GM12878 (cell line): Measurements from ENCODE around the gene HDAC3. TPM values are rescaled to one million over a fixed set of nuclear protein-coding genes. Genes with fewer than 3 reads are reported as not detected.

Experiments used
- BRCA1 ChIP-seq: IDR thresholded peaks from 2 replicates; pipeline ENCODE4 v1.6.1; 2011; ENCODE audit warnings: low read depth, low read length, improper control_type of control experiment
- FOS ChIP-seq: IDR thresholded peaks from 3 replicates; pipeline ENCODE4 v1.6.1; 2011; ENCODE audit warnings: borderline replicate concordance; ENCODE audit not compliant: insufficient read length; ENCODE audit errors: extremely low read depth
- FOXK2 ChIP-seq: fragments of 450-650 bp; IDR thresholded peaks from 2 replicates; pipeline ENCODE4 v1.6.1; 2017; ENCODE audit warnings: mild to moderate bottlenecking, moderate library complexity
- FOXM1 ChIP-seq: IDR thresholded peaks from 2 replicates; pipeline ENCODE4 v1.6.1; 2012; ENCODE audit warnings: low read depth, mild to moderate bottlenecking, inconsistent platforms, low read length, moderate library complexity
- IKZF2 ChIP-seq, 2 experiments: fragments of 450-650 bp; IDR thresholded peaks; 2 replicates each; pipeline ENCODE4 v1.6.1; 2017; ENCODE audit warnings: mild to moderate bottlenecking in 2 of 2, moderate library complexity in 2 of 2
- NFYA ChIP-seq: IDR thresholded peaks from 2 replicates; pipeline ENCODE4 v1.6.1; 2011; ENCODE audit warnings: low read depth, mild to moderate bottlenecking, low read length, improper control_type of control experiment, borderline replicate concordance
- NR2F1 ChIP-seq: fragments of 450-650 bp; conservative IDR thresholded peaks from 2 replicates; pipeline ENCODE4 v1.6.1; 2017; ENCODE audit warnings: mild to moderate bottlenecking
- PAX5 ChIP-seq: IDR thresholded peaks from 2 replicates; pipeline ENCODE4 v1.6.1; 2011; ENCODE audit warnings: low read depth, low read length, borderline replicate concordance
- POU2F2 ChIP-seq: IDR thresholded peaks from 3 replicates; pipeline ENCODE4 v1.6.1; 2011; ENCODE audit warnings: low read depth, mild to moderate bottlenecking, low read length, borderline replicate concordance
- RFX5 ChIP-seq: IDR thresholded peaks from 2 replicates; pipeline ENCODE4 v1.6.1; 2011; ENCODE audit warnings: low read depth, low read length, improper control_type of control experiment
- SUPT20H ChIP-seq: IDR thresholded peaks from 2 replicates; pipeline ENCODE4 v1.6.1; 2011; ENCODE audit warnings: low read depth, mild to moderate bottlenecking, low read length, moderate library complexity, borderline replicate concordance; ENCODE audit not compliant: control insufficient read depth
- TAF1 ChIP-seq: IDR thresholded peaks from 2 replicates; pipeline ENCODE4 v1.6.1; 2011; ENCODE audit warnings: mild to moderate bottlenecking, low read depth, low read length, borderline replicate concordance
- TBL1XR1 ChIP-seq: IDR thresholded peaks from 2 replicates; pipeline ENCODE4 v1.6.1; 2012; ENCODE audit warnings: low read depth, low read length, improper control_type of control experiment
- TCF12 ChIP-seq: IDR thresholded peaks from 2 replicates; pipeline ENCODE4 v1.6.1; 2011; ENCODE audit warnings: low read depth, mild to moderate bottlenecking, low read length
- TCF3 ChIP-seq: IDR thresholded peaks from 2 replicates; pipeline ENCODE4 v1.6.1; 2012; ENCODE audit warnings: low read depth, mild to moderate bottlenecking, low read length, borderline replicate concordance; ENCODE audit not compliant: insufficient read depth
- ZNF24 ChIP-seq: fragments of 450-650 bp; IDR thresholded peaks from 2 replicates; pipeline ENCODE4 v1.6.1; 2017; ENCODE audit warnings: antibody characterized with exemption, mild to moderate bottlenecking
- ZNF384 ChIP-seq: IDR thresholded peaks from 2 replicates; pipeline ENCODE4 v1.6.1; 2012; ENCODE audit warnings: low read depth, mild to moderate bottlenecking, low read length, improper control_type of control experiment, borderline replicate concordance
- ZZZ3 ChIP-seq: IDR thresholded peaks from 2 replicates; pipeline ENCODE4 v1.6.1; 2011; ENCODE audit warnings: low read depth; ENCODE audit not compliant: control insufficient read depth, insufficient read length
- polyA plus RNA-seq, 11 experiments: library from polyadenylated mRNA; depleted of rRNA in 4 of 11; unstranded in 6 of 11; stranded (reverse) in 5 of 11; fragments of >200 nt; fragmentation: Nextera tagmentation in 4 of 11; fragmentation: Illumina TruSeq in 1 of 11; extraction: Ambion mirVana in 4 of 11; extraction: Trizol in 1 of 11; gene quantifications; 1 replicate in 1 of 11; 2 replicates in 10 of 11; pipeline versions ENCODE4 v1.2.1 to v1.2.3, GENCODE V29; 2011 to 2016; ENCODE audit warnings: inconsistent platforms in 2 of 11, missing spikeins in 2 of 11, low read depth in 1 of 11
- total RNA-seq, 4 experiments: library from RNA; depleted of rRNA in 3 of 4; stranded (reverse); fragments of >200 nt in 3 of 4; fragmentation: Illumina TruSeq in 1 of 4; extraction: Trizol in 1 of 4; gene quantifications; 2 replicates each; pipeline versions ENCODE4 v1.2.1 to v1.2.3, GENCODE V29; 2013 to 2021
- TF ChIP-seq, protein P1 (sequence below): IDR thresholded peaks from 2 replicates; pipeline ENCODE4 v1.6.1; 2011; ENCODE audit warnings: low read depth, low read length, improper control_type of control experiment, borderline replicate concordance
- TF ChIP-seq, protein P2 (sequence below): fragments of 450-650 bp; IDR thresholded peaks from 2 replicates; pipeline ENCODE4 v1.6.1; 2014; ENCODE audit warnings: mild to moderate bottlenecking
- TF ChIP-seq, protein P3 (sequence below): IDR thresholded peaks from 2 replicates; pipeline ENCODE4 v1.6.1; 2012; ENCODE audit warnings: low read depth, low read length, improper control_type of control experiment
- TF ChIP-seq, protein P4 (sequence below): fragments of 150-350 bp; IDR thresholded peaks from 2 replicates; pipeline ENCODE4 v1.6.1; 2016; ENCODE audit warnings: low read depth, low read length
- TF ChIP-seq, protein P5 (sequence below): IDR thresholded peaks from 2 replicates; pipeline ENCODE4 v1.6.1; 2011; ENCODE audit warnings: borderline replicate concordance, low read depth, mild to moderate bottlenecking, moderate library complexity, mixed read lengths, low read length; ENCODE audit not compliant: insufficient read depth; ENCODE audit errors: extremely low read length

The HDAC3 gene
- total and polyA plus RNA-seq, 10 of the 15 experiments (the other 5 are each of a cell fraction or from before 2014, with no cell fraction given), result 62.2 to 140 (median 112) TPM

DNA sequence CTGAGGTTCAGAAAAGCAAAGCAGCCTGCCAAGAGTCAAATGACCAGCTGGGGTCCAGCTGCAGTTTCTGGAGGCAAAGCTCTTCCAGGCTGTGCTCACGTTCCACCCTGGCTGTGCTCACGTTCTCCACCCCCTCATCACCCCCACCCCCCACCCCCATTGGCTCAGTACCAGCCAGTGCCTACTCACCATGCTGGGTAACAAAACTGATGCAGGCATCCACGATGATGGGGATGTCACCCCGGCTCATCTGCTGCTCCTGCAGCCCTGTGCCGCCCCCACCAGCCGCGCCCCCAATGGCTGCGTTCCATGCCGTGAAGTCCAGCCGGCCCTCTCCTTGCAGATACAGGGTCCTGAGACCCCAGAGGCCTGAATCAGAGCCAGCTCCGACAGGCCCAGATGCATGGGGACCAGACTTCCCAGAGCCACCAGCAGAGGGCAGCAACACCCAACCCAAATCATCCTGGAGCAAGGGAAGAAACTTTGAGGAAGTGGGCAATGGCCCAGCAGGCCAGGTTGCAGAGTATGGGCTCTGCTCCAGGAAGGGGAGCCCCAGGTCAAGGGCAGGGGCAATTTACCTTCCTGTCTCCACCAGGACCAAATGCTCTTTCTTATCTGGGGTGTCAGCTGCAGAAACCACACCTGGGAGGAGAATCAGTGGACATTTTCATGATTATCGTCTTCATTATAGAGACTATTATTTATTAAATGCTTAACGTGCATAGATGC, 28.2 kb upstream of the HDAC3 start (continued):
- TF ChIP-seq TAF1 (no peak), ZZZ3 (no peak), NFYA (no peak), TCF3 (no peak), ZNF384 (no peak), FOXM1 (no peak), FOS (no peak), POU2F2 (peak; percentile 43; the same call in 1 of the 3 replicates), FOXK2 (no peak), IKZF2 (IDR thresholded peaks at IDR 0.05) (peak in 1 of 2 experiments; percentile 38; a peak in 2 of 4 replicates), NR2F1 (0 out of 2 replicates have a peak, but pooled peaks have one; percentile 26), TCF12 (no peak), BRCA1 (no peak), SUPT20H (no peak), PAX5 (no peak), ZNF24 (no peak), TBL1XR1 (no peak), RFX5 (no peak)
- TF ChIP-seq, protein P1, sequence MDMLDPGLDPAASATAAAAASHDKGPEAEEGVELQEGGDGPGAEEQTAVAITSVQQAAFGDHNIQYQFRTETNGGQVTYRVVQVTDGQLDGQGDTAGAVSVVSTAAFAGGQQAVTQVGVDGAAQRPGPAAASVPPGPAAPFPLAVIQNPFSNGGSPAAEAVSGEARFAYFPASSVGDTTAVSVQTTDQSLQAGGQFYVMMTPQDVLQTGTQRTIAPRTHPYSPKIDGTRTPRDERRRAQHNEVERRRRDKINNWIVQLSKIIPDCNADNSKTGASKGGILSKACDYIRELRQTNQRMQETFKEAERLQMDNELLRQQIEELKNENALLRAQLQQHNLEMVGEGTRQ, result no peak
- TF ChIP-seq, protein P2, sequence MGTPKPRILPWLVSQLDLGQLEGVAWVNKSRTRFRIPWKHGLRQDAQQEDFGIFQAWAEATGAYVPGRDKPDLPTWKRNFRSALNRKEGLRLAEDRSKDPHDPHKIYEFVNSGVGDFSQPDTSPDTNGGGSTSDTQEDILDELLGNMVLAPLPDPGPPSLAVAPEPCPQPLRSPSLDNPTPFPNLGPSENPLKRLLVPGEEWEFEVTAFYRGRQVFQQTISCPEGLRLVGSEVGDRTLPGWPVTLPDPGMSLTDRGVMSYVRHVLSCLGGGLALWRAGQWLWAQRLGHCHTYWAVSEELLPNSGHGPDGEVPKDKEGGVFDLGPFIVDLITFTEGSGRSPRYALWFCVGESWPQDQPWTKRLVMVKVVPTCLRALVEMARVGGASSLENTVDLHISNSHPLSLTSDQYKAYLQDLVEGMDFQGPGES, result no peak
- TF ChIP-seq, protein P3, sequence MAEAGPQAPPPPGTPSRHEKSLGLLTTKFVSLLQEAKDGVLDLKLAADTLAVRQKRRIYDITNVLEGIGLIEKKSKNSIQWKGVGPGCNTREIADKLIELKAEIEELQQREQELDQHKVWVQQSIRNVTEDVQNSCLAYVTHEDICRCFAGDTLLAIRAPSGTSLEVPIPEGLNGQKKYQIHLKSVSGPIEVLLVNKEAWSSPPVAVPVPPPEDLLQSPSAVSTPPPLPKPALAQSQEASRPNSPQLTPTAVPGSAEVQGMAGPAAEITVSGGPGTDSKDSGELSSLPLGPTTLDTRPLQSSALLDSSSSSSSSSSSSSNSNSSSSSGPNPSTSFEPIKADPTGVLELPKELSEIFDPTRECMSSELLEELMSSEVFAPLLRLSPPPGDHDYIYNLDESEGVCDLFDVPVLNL, result no peak
- TF ChIP-seq, protein P4, sequence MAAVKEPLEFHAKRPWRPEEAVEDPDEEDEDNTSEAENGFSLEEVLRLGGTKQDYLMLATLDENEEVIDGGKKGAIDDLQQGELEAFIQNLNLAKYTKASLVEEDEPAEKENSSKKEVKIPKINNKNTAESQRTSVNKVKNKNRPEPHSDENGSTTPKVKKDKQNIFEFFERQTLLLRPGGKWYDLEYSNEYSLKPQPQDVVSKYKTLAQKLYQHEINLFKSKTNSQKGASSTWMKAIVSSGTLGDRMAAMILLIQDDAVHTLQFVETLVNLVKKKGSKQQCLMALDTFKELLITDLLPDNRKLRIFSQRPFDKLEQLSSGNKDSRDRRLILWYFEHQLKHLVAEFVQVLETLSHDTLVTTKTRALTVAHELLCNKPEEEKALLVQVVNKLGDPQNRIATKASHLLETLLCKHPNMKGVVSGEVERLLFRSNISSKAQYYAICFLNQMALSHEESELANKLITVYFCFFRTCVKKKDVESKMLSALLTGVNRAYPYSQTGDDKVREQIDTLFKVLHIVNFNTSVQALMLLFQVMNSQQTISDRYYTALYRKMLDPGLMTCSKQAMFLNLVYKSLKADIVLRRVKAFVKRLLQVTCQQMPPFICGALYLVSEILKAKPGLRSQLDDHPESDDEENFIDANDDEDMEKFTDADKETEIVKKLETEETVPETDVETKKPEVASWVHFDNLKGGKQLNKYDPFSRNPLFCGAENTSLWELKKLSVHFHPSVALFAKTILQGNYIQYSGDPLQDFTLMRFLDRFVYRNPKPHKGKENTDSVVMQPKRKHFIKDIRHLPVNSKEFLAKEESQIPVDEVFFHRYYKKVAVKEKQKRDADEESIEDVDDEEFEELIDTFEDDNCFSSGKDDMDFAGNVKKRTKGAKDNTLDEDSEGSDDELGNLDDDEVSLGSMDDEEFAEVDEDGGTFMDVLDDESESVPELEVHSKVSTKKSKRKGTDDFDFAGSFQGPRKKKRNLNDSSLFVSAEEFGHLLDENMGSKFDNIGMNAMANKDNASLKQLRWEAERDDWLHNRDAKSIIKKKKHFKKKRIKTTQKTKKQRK, result no peak
- TF ChIP-seq, protein P5, sequence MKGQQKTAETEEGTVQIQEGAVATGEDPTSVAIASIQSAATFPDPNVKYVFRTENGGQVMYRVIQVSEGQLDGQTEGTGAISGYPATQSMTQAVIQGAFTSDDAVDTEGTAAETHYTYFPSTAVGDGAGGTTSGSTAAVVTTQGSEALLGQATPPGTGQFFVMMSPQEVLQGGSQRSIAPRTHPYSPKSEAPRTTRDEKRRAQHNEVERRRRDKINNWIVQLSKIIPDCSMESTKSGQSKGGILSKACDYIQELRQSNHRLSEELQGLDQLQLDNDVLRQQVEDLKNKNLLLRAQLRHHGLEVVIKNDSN, result no peak
